Measurements from ENCODE around the gene ZNF134. TPM values are rescaled to one million over a fixed set of nuclear protein-coding genes. Genes with fewer than 3 reads are reported as not detected.
A peak's percentile ranks its signal among the peaks of the same experiment; 100 is the strongest.

The ZNF134 gene
- total and polyA plus RNA-seq, 2 donors (not counting 3 experiments of a cell fraction or from before 2014, with no cell fraction given), result 6.4 to 12.3 TPM

DNA sequence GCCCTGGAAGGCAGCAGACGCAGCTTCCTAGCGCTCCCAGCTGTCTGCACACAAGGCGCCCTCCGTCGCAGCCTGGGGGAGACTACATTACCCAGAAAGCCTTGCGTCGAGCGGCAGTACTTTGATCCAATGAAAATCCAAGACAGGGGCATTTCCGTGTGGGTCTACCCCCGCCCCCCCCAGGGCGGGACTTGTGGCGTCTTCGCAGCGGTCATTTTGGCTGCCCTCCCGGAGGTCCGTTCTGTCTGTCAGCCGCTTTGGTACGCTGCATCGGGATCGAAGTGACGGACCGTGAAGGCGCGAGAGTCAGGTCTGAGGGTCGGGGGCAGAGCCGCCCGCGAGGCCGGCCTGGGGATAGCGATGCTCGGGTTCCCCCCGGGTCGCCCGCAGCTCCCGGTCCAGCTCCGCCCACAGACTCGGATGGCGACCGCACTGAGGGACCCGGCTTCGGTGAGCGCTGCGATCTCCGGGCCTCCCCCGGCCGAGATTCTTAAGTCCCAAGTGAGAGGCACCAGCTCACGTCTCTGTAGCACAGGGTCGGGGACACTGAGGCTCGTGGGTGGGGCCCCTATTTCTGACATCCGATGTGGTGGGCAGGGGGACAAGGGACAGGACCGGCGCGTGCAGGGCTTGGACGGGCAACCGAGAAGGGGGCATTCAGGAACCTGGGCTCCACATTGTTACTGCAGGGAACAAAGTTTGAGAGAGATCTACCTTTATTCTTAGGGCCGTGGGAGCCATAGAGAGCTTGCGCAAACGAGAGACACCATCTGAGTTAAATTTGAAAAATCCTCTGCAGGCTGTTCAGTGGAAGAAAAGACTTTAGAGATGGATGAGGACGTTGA, 19.2 kb downstream of the ZNF134 start, which contains the start of gene ZNF211:
ZNF211 (plus strand) TSS at position 182 of the 845 bp plus-strand sequence; CDS start at position 361, 179 bp downstream.
- dilution Hi-C loops (cut with MboI; ENCODE audit: extremely low pct_ligation_motif_present, low sequenced_read_pairs) (no loop called here), intact Hi-C loops (cut with micrococcal nuclease) (loop anchor here (1.0 to 10.0 kb wide), 6 partner anchors 19 to 372 kb away; partner anchors contain the start of genes ZNF134, ZNF530, ZNF606 and ZNF749)
- FAIRE-seq, result peak; percentile 93
- no peaks in the 10 kb centered on the region for H3K9me1 ChIP-seq (replicated peaks; ENCODE audit: control insufficient read depth, extremely low read depth, insufficient read depth, low read length)
- peaks cover 2% of the 10 kb centered on the region for H3K9me3 ChIP-seq (replicated peaks; ENCODE audit: control insufficient read depth, insufficient read depth, low read length)
- TSS peak; percentile 10 for BruUV-seq (replicated peaks)
- POLR2A ChIA-PET, result interaction anchor here (0.6 to 1.0 kb wide), 2 partner anchors 19 to 426 kb away, joined by 3 to 4 read pairs; partner anchors contain the start of genes ZNF134 and ZNF135
- peak within 1 kb of the TSS; percentile 51 to 75 (median 71) for H3K4me3 ChIP-seq (replicated peaks in 1 of 3; ENCODE audit: insufficient read depth in 1 of 3, low read depth in 1 of 3, low read length in 3 of 3)
- peaks cover 5% of the 10 kb centered on the region for H3K4me1 ChIP-seq (ENCODE audit: control insufficient read depth, extremely low read depth, insufficient read depth, low read length)
- H3K27ac ChIP-seq (ENCODE audit: insufficient read depth, low read depth, low read length), result peak within 1 kb of the TSS; percentile 26
- H2AFZ ChIP-seq (ENCODE audit: low read depth, low read length), result peak within 1 kb of the TSS; percentile 93
- H3K27me3 ChIP-seq (ENCODE audit: control insufficient read depth in 2 of 2, insufficient read depth in 2 of 2, low read length in 2 of 2), result no peaks in the 10 kb centered on the region
- CTCF ChIA-PET, result interaction anchor here (0.6 to 0.7 kb wide), 3 partner anchors 19 to 372 kb away, joined by 3 to 7 read pairs (median 4); partner anchors contain the start of genes ZNF134 and ZNF551
- DNase-seq (ENCODE audit: low read depth, low spot score), result peak; percentile 94
- TF ChIP-seq POLR2A (IDR thresholded peaks at IDR 0.05; ENCODE audit: low read depth, low read length), result peak; percentile 46
- TF ChIP-seq, protein P1, sequence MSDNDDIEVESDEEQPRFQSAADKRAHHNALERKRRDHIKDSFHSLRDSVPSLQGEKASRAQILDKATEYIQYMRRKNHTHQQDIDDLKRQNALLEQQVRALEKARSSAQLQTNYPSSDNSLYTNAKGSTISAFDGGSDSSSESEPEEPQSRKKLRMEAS (IDR thresholded peaks at IDR 0.05; ENCODE audit: insufficient read depth, insufficient read length), result no peak
- H3K4me2 ChIP-seq (ENCODE audit: insufficient read depth, low read length), result peak within 1 kb of the TSS; percentile 67
- H3K36me3 ChIP-seq (ENCODE audit: control insufficient read depth in 2 of 2, extremely low read depth in 1 of 2, insufficient read depth in 2 of 2, low read length in 2 of 2), result peaks cover 0 to 4% of the 10 kb centered on the region in 2 experiments
- H3K79me2 ChIP-seq (ENCODE audit: control insufficient read depth, insufficient read depth, low read length), result no peaks in the 10 kb centered on the region
- H3K9ac ChIP-seq (replicated peaks; ENCODE audit: extremely low read depth, insufficient read depth, low read length), result peak within 1 kb of the TSS; percentile 64
- no peaks in the 10 kb centered on the region for H4K20me1 ChIP-seq (replicated peaks; ENCODE audit: control insufficient read depth, extremely low read depth, insufficient read depth, low read length)

DNA sequence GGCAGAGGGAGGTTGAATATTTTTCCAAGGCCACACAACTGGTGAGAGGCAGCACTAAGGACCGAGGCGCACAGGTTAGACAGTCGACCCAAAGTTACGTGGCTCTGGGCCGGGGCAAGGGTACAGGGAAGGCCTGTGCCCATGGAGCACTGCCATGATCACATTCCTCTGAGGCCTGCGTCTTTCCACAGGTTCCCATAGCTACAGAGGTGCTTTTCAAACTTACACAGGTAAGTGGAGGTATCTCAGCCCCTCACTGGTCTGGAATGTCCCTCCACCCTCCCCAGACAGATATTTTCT, 19.7 kb downstream of the ZNF134 start:
- Histone ChIP-seq H3K9ac (replicated peaks; ENCODE audit: extremely low read depth, insufficient read depth, low read length) (peak overlapping the region; percentile 64), H3K79me2 (ENCODE audit: control insufficient read depth, insufficient read depth, low read length) (no peaks in the 10 kb centered on the region), H3K27ac (ENCODE audit: insufficient read depth, low read depth, low read length) (no peak overlapping the region), H4K20me1 (replicated peaks; ENCODE audit: control insufficient read depth, extremely low read depth, insufficient read depth, low read length) (no peaks in the 10 kb centered on the region), H3K36me3 (ENCODE audit: control insufficient read depth in 2 of 2, extremely low read depth in 1 of 2, insufficient read depth in 2 of 2, low read length in 2 of 2) (peaks cover 0 to 4% of the 10 kb centered on the region in 2 experiments), H3K4me1 (ENCODE audit: control insufficient read depth, extremely low read depth, insufficient read depth, low read length) (peaks cover 5% of the 10 kb centered on the region), H3K27me3 (ENCODE audit: control insufficient read depth in 2 of 2, insufficient read depth in 2 of 2, low read length in 2 of 2) (no peaks in the 10 kb centered on the region), H2AFZ (ENCODE audit: low read depth, low read length) (peak overlapping the region; percentile 93), H3K9me3 (replicated peaks; ENCODE audit: control insufficient read depth, insufficient read depth, low read length) (peaks cover 2% of the 10 kb centered on the region), H3K4me2 (ENCODE audit: insufficient read depth, low read length) (peak overlapping the region; percentile 67), H3K9me1 (replicated peaks; ENCODE audit: control insufficient read depth, extremely low read depth, insufficient read depth, low read length) (no peaks in the 10 kb centered on the region), H3K4me3 (replicated peaks in 1 of 3; ENCODE audit: insufficient read depth in 1 of 3, low read depth in 1 of 3, low read length in 3 of 3) (peak overlapping the region; percentile 51 to 75 (median 71))
- DNase-seq (ENCODE audit: low read depth, low spot score) (no peak), FAIRE-seq (no peak)
- no peak for TF ChIP-seq POLR2AphosphoS5 (IDR thresholded peaks at IDR 0.05; ENCODE audit: insufficient read depth, low read depth, low read length)
- TF ChIP-seq, protein P2, sequence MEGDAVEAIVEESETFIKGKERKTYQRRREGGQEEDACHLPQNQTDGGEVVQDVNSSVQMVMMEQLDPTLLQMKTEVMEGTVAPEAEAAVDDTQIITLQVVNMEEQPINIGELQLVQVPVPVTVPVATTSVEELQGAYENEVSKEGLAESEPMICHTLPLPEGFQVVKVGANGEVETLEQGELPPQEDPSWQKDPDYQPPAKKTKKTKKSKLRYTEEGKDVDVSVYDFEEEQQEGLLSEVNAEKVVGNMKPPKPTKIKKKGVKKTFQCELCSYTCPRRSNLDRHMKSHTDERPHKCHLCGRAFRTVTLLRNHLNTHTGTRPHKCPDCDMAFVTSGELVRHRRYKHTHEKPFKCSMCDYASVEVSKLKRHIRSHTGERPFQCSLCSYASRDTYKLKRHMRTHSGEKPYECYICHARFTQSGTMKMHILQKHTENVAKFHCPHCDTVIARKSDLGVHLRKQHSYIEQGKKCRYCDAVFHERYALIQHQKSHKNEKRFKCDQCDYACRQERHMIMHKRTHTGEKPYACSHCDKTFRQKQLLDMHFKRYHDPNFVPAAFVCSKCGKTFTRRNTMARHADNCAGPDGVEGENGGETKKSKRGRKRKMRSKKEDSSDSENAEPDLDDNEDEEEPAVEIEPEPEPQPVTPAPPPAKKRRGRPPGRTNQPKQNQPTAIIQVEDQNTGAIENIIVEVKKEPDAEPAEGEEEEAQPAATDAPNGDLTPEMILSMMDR (IDR thresholded peaks at IDR 0.05; ENCODE audit: extremely low read depth in 1 of 2, insufficient read depth in 1 of 2, low read depth in 1 of 2, low read length in 2 of 2), result no peak
- no peak for TF ChIP-seq EZH2 (IDR thresholded peaks at IDR 0.05; ENCODE audit: borderline replicate concordance, low read depth, low read length, severe bottlenecking)
- TF ChIP-seq FOS (IDR thresholded peaks at IDR 0.05; ENCODE audit: borderline replicate concordance, insufficient read depth, low read length), result no peak
- no peak for TF ChIP-seq JUN (IDR thresholded peaks at IDR 0.05; ENCODE audit: borderline replicate concordance, insufficient read depth, insufficient read length, low read depth)
- no peak for TF ChIP-seq MYC (IDR thresholded peaks at IDR 0.05; ENCODE audit: low read depth, low read length)
- TF ChIP-seq, protein P1 (IDR thresholded peaks at IDR 0.05; ENCODE audit: insufficient read depth, insufficient read length), result no peak
- no peak for TF ChIP-seq POLR2A (IDR thresholded peaks at IDR 0.05; ENCODE audit: low read depth, low read length)
- no peak for TF ChIP-seq GATA2 (IDR thresholded peaks at IDR 0.05; ENCODE audit: insufficient read depth, insufficient read length, low read depth, low read length)
- no TSS peak for BruUV-seq (replicated peaks)
- CTCF ChIA-PET, result no interaction called here
- POLR2A ChIA-PET, result no interaction called here
- intact Hi-C loops (cut with micrococcal nuclease) (loop anchor here (1.0 to 10.0 kb wide), 6 partner anchors 19 to 371 kb away; partner anchors contain the start of genes ZNF134, ZNF530, ZNF606 and ZNF749), dilution Hi-C loops (cut with MboI; ENCODE audit: extremely low pct_ligation_motif_present, low sequenced_read_pairs) (no loop called here)
